ENCODE data around the gene AUNIP.
A peak's percentile ranks its signal among the peaks of the same experiment; 100 is the strongest.

Gene AUNIP

DNA sequence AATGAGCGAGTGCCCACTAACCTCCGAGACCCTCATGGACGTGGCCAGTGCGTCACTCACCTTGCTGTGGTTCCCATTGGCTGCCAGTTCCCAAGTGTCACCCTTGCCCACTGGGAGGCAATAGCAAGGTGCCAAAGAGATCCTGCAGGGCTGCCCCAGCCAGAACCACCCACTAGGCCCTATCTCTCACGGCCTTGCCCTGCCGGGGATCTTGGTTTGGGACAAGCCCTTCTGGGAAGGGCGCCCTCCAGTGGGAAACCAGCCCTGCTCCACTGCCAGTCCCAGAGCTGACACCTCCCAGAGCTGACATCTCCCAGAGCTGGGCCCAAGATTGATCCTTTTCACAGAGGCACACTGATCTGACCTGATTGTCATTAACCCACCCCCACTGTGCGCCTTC lies 61.3 kb downstream of the AUNIP start:
- Histone ChIP-seq H2AFZ (ENCODE audit: low read depth, low read length) (no peak overlapping the region), H3K9ac (ENCODE audit: low read depth, low read length) (no peak overlapping the region), H3K27me3 (ENCODE audit: insufficient read depth, low read length, poor library complexity) (peaks cover 24% of the 10 kb centered on the region), H3K4me2 (ENCODE audit: insufficient read depth, low read length) (no peak overlapping the region), H3K36me3 (ENCODE audit: insufficient read depth, low read length) (no peaks in the 10 kb centered on the region), H3K4me1 (ENCODE audit: insufficient read depth, low read length) (peaks cover 28% of the 10 kb centered on the region), H3K9me3 (ENCODE audit: insufficient read depth, low read length, severe bottlenecking) (no peaks in the 10 kb centered on the region), H3K4me3 (ENCODE audit: low read depth in 1 of 2, low read length in 2 of 2) (no peak overlapping the region), H3K27ac (ENCODE audit: low read length) (no peak overlapping the region), H4K20me1 (ENCODE audit: insufficient read depth, low read length) (peaks cover 8% of the 10 kb centered on the region; the same call in 1 of the 2 replicates), H3K79me2 (ENCODE audit: insufficient read depth, low read length) (no peaks in the 10 kb centered on the region)
- ATAC-seq (ENCODE audit: insufficient read depth, low read depth) (no peak), DNase-seq (peak; percentile 36)
- TF ChIP-seq, protein P1, sequence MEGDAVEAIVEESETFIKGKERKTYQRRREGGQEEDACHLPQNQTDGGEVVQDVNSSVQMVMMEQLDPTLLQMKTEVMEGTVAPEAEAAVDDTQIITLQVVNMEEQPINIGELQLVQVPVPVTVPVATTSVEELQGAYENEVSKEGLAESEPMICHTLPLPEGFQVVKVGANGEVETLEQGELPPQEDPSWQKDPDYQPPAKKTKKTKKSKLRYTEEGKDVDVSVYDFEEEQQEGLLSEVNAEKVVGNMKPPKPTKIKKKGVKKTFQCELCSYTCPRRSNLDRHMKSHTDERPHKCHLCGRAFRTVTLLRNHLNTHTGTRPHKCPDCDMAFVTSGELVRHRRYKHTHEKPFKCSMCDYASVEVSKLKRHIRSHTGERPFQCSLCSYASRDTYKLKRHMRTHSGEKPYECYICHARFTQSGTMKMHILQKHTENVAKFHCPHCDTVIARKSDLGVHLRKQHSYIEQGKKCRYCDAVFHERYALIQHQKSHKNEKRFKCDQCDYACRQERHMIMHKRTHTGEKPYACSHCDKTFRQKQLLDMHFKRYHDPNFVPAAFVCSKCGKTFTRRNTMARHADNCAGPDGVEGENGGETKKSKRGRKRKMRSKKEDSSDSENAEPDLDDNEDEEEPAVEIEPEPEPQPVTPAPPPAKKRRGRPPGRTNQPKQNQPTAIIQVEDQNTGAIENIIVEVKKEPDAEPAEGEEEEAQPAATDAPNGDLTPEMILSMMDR (IDR thresholded peaks at IDR 0.05; ENCODE audit: borderline replicate concordance, extremely low read depth, low read length, poor library complexity, severe bottlenecking) = peak; percentile 61
- no peak for TF ChIP-seq EZH2 (IDR thresholded peaks at IDR 0.05; ENCODE audit: borderline replicate concordance, low read depth, low read length, severe bottlenecking)

DNA sequence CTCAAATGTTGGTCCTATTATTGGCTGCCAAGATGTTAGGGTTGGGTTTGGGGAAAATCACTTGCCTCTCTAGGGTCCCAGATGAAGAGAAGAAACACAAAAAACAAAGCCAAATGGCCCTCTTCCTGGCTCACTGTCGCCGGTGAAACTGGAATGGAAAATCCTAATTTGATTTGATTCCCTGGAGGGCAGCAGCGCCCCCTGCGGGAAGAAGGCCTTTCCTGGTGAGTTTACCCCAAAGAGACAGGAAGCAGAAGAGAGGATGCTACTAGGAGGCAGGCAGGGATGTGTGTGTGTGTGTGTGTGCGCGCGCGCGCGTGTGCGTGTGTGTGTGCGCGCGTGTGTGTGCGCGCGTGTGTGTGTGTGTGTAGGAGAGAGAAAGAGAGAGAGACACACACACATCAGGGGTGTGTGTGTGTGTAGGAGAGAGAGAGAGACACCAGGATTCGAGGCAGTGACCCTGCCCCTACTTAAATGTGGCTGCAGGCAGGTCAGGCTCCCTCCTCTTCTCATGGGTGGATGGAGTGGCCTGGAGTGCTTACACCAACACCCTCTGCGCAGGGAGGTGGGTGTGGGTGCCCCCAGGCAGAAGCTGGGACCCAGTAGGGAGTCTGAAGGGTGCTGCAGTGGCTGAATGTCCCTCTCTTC lies 62.3 kb downstream of the AUNIP start:
- H3K4me2 ChIP-seq (ENCODE audit: insufficient read depth, low read length) = peak overlapping the region; percentile 19; the same call in 1 of the 2 replicates
- H3K4me1 ChIP-seq (ENCODE audit: insufficient read depth, low read length) = peaks cover 28% of the 10 kb centered on the region
- H3K79me2 ChIP-seq (ENCODE audit: insufficient read depth, low read length) = no peaks in the 10 kb centered on the region
- no peaks in the 10 kb centered on the region for H3K9me3 ChIP-seq (ENCODE audit: insufficient read depth, low read length, severe bottlenecking)
- H2AFZ ChIP-seq (ENCODE audit: low read depth, low read length) = peak overlapping the region; percentile 47; the same call in 1 of the 2 replicates
- no peak overlapping the region for H3K9ac ChIP-seq (ENCODE audit: low read depth, low read length)
- peak; percentile 81 for ATAC-seq (ENCODE audit: insufficient read depth, low read depth)
- peaks cover 8% of the 10 kb centered on the region; the same call in 1 of the 2 replicates for H4K20me1 ChIP-seq (ENCODE audit: insufficient read depth, low read length)
- H3K4me3 ChIP-seq (ENCODE audit: low read depth in 1 of 2, low read length in 2 of 2) = no peak overlapping the region
- H3K36me3 ChIP-seq (ENCODE audit: insufficient read depth, low read length) = no peaks in the 10 kb centered on the region
- DNase-seq = peak; percentile 83
- peaks cover 26% of the 10 kb centered on the region for H3K27me3 ChIP-seq (ENCODE audit: insufficient read depth, low read length, poor library complexity)
- no peak overlapping the region for H3K27ac ChIP-seq (ENCODE audit: low read length)
- TF ChIP-seq, protein P1 (IDR thresholded peaks at IDR 0.05; ENCODE audit: borderline replicate concordance, extremely low read depth, low read length, poor library complexity, severe bottlenecking) = peak; percentile 89
- TF ChIP-seq EZH2 (IDR thresholded peaks at IDR 0.05; ENCODE audit: borderline replicate concordance, low read depth, low read length, severe bottlenecking) = no peak

DNA sequence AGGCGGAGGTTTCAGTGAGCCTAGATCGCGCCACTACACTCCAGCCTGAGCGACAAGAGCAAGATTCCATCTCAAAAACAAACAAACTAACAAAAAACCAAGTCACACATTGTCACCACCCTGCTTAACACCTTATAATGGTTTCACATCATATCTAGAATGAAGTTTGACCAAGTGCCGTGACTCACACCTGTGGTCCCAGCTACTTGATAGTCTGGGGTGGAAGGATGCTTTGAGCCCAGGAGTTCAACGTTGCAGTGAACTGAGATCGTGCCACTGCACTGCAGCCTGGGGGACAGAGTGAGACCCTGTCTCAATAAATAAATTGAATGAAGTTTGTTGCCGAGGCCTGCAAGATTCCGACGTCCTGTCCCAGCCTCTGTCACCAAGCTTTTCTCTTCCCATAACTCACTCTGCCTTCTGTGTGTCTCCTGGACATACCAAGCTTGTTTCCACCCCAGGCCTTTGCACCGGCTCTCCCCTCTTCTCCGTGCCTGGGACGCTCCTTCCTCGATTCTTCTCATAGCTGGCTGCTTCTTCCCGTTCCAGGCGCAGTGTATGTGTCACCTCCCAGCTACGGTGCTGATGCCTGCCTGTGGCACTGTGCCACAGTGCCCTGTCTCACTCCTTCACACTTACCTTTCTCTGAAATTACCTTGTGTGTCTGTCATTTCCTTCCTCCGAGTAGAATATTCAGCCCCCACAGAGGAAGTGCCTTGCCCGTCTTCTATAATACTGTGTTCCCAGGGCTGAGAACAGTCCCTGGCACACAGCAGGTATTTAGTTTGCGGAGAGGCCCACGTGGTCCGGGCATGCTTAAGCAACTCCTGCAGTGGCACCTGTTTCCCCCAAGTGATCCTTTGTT lies 63.1 kb downstream of the AUNIP start:
- H3K4me1 ChIP-seq (ENCODE audit: insufficient read depth, low read length) = peaks cover 28% of the 10 kb centered on the region
- no peak overlapping the region; the same call in 1 of the 2 replicates for H3K4me2 ChIP-seq (ENCODE audit: insufficient read depth, low read length)
- no peak overlapping the region for H3K27ac ChIP-seq (ENCODE audit: low read length)
- no peak overlapping the region for H3K4me3 ChIP-seq (ENCODE audit: low read depth in 1 of 2, low read length in 2 of 2)
- H3K79me2 ChIP-seq (ENCODE audit: insufficient read depth, low read length) = no peaks in the 10 kb centered on the region
- no peaks in the 10 kb centered on the region for H3K36me3 ChIP-seq (ENCODE audit: insufficient read depth, low read length)
- ATAC-seq (ENCODE audit: insufficient read depth, low read depth) (peak; percentile 62), DNase-seq (no peak)
- peak overlapping the region; percentile 47; the same call in 1 of the 2 replicates for H2AFZ ChIP-seq (ENCODE audit: low read depth, low read length)
- H4K20me1 ChIP-seq (ENCODE audit: insufficient read depth, low read length) = peaks cover 8% of the 10 kb centered on the region; the same call in 1 of the 2 replicates
- no peaks in the 10 kb centered on the region for H3K9me3 ChIP-seq (ENCODE audit: insufficient read depth, low read length, severe bottlenecking)
- H3K27me3 ChIP-seq (ENCODE audit: insufficient read depth, low read length, poor library complexity) = peaks cover 31% of the 10 kb centered on the region
- no peak overlapping the region for H3K9ac ChIP-seq (ENCODE audit: low read depth, low read length)
- TF ChIP-seq EZH2 (IDR thresholded peaks at IDR 0.05; ENCODE audit: borderline replicate concordance, low read depth, low read length, severe bottlenecking) = peak; percentile 27
- TF ChIP-seq, protein P1 (IDR thresholded peaks at IDR 0.05; ENCODE audit: borderline replicate concordance, extremely low read depth, low read length, poor library complexity, severe bottlenecking) = no peak
